GM13976 (cell line): ENCODE results near the gene CCNI.

ENCODE experiments used
- DNase-seq: peaks from one replicate; pipeline ENCODE4 v3.0.0; 2012; ENCODE audit warnings: low spot score
- CTCF ChIP-seq: IDR thresholded peaks from 2 replicates; pipeline ENCODE4 v1.5.1; 2012; ENCODE audit warnings: borderline replicate concordance, mild to moderate bottlenecking; ENCODE audit not compliant: insufficient read depth; ENCODE audit errors: extremely low read depth, missing control alignments, control extremely low read depth
- in situ Hi-C: fragments of 300-500 bp; cut with MboI; formaldehyde crosslinking; loops from one replicate; pipeline ENCODE4 v1.12.0; 2022; ENCODE audit warnings: low sequenced_read_pairs, mixed read lengths, inconsistent platforms; ENCODE audit not compliant: unreplicated experiment

Gene CCNI

GRCh38 chr4:76997532-76997931, 78.3 kb downstream of the CCNI start:
- TF ChIP-seq CTCF, result no peak
- no peak for DNase-seq
- in situ Hi-C loops, result no loop called here
